ENCODE results near the gene SGCA. TPM values are rescaled to one million over a fixed set of nuclear protein-coding genes. Genes with fewer than 3 reads are reported as not detected.

The SGCA gene
- total and polyA plus RNA-seq, 9 of the 15 experiments (the other 6 are each of a cell fraction or from before 2014, with no cell fraction given): not detected

- no peaks in the 10 kb centered on the region for H3K79me2 ChIP-seq (ENCODE audit: control insufficient read depth, insufficient read depth, low read length)
- no peaks in the 10 kb centered on the region for H3K36me3 ChIP-seq (ENCODE audit: control insufficient read depth, insufficient read depth, low read length)
- H3K4me3 ChIP-seq: no peak overlapping the region
- FAIRE-seq: no peak
- H3K4me2 ChIP-seq (ENCODE audit: insufficient read depth, low read length): no peak overlapping the region
- intact Hi-C loops (cut with micrococcal nuclease) (no loop called here), in situ Hi-C loops (cut with MboI) (no loop called here)
- H3K9me3 ChIP-seq (replicated peaks; ENCODE audit: control insufficient read depth, insufficient read depth, low read depth, low read length): no peaks in the 10 kb centered on the region
- H3K4me1 ChIP-seq (replicated peaks in 1 of 2; ENCODE audit: control insufficient read depth in 2 of 2, insufficient read depth in 2 of 2, low read length in 2 of 2): peaks cover 0 to 2% of the 10 kb centered on the region in 2 experiments; a peak in 1 of 5 replicates
- no peak for ATAC-seq
- no peak overlapping the region for H3K27ac ChIP-seq (ENCODE audit: extremely low read depth, low read depth, low read length)
- peaks cover 61 to 98% of the 10 kb centered on the region in 2 experiments for H3K27me3 ChIP-seq (ENCODE audit: control insufficient read depth in 2 of 2, insufficient read depth in 2 of 2, low read length in 2 of 2)
- no peaks in the 10 kb centered on the region for H3K9me1 ChIP-seq (ENCODE audit: control insufficient read depth, insufficient read depth, low read length)
- ChIA-PET POLR2A (interaction anchor here (0.6 kb wide), 2 partner anchors 115 to 351 kb away, joined by 3 read pairs; no protein-coding TSS in a partner anchor), CTCF (ENCODE audit: low intra/inter-chr PET ratio) (no interaction called here)
- no peak overlapping the region for H3K9ac ChIP-seq (ENCODE audit: insufficient read depth in 1 of 2, low read depth in 2 of 2, low read length in 2 of 2)
- H4K20me1 ChIP-seq (replicated peaks; ENCODE audit: control insufficient read depth, insufficient read depth, low read length): peaks cover 7% of the 10 kb centered on the region; the same call in 1 of the 2 replicates
- H2AFZ ChIP-seq (ENCODE audit: low read depth, low read length): no peak overlapping the region
- no peak for DNase-seq (ENCODE audit: extremely low read depth in 1 of 4, low spot score in 3 of 4)
- no TSS peak for BruUV-seq (replicated peaks)
- 1% methylated on average over 8 of the region's 8 CpGs for WGBS (ENCODE audit: insufficient coverage, low coverage, missing lambda C conversion rate)
- no peak for TF ChIP-seq PTTG1 (tag; IDR thresholded peaks at IDR 0.05; ENCODE audit: low read depth)
- TF ChIP-seq, protein P1, sequence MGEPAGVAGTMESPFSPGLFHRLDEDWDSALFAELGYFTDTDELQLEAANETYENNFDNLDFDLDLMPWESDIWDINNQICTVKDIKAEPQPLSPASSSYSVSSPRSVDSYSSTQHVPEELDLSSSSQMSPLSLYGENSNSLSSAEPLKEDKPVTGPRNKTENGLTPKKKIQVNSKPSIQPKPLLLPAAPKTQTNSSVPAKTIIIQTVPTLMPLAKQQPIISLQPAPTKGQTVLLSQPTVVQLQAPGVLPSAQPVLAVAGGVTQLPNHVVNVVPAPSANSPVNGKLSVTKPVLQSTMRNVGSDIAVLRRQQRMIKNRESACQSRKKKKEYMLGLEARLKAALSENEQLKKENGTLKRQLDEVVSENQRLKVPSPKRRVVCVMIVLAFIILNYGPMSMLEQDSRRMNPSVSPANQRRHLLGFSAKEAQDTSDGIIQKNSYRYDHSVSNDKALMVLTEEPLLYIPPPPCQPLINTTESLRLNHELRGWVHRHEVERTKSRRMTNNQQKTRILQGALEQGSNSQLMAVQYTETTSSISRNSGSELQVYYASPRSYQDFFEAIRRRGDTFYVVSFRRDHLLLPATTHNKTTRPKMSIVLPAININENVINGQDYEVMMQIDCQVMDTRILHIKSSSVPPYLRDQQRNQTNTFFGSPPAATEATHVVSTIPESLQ (CRISPR knock-in tag; IDR thresholded peaks at IDR 0.05): no peak
- TF ChIP-seq, protein P2, sequence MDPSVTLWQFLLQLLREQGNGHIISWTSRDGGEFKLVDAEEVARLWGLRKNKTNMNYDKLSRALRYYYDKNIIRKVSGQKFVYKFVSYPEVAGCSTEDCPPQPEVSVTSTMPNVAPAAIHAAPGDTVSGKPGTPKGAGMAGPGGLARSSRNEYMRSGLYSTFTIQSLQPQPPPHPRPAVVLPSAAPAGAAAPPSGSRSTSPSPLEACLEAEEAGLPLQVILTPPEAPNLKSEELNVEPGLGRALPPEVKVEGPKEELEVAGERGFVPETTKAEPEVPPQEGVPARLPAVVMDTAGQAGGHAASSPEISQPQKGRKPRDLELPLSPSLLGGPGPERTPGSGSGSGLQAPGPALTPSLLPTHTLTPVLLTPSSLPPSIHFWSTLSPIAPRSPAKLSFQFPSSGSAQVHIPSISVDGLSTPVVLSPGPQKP (CRISPR knock-in tag; IDR thresholded peaks at IDR 0.05): no peak
- TF ChIP-seq HDAC2 (IDR thresholded peaks at IDR 0.05): peak; percentile 56; the same call in 1 of the 2 replicates
- peak in 1 of 2 experiments; percentile 74; a peak in 1 of 4 replicates for TF ChIP-seq RCOR1 (IDR thresholded peaks at IDR 0.05; ENCODE audit: borderline replicate concordance in 1 of 2, low read depth in 2 of 2, low read length in 2 of 2)
- TF ChIP-seq IRF2 (CRISPR knock-in tag; IDR thresholded peaks at IDR 0.05): no peak
- peak; percentile 89 for TF ChIP-seq RFX1 (IDR thresholded peaks at IDR 0.05)
- TF ChIP-seq, protein P3, sequence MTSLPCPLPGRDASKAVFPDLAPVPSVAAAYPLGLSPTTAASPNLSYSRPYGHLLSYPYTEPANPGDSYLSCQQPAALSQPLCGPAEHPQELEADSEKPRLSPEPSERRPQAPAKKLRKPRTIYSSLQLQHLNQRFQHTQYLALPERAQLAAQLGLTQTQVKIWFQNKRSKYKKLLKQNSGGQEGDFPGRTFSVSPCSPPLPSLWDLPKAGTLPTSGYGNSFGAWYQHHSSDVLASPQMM (CRISPR knock-in tag; IDR thresholded peaks at IDR 0.05): no peak
- no peak for TF ChIP-seq JUND (IDR thresholded peaks at IDR 0.05; ENCODE audit: borderline replicate concordance, low read depth, low read length)
- TF ChIP-seq JUND (tag; IDR thresholded peaks at IDR 0.05; ENCODE audit: borderline replicate concordance, low read depth, low read length): no peak
- TF ChIP-seq RREB1 (CRISPR knock-in tag; IDR thresholded peaks at IDR 0.05): peak; percentile 75; the same call in 1 of the 2 replicates
- TF ChIP-seq CTBP1 (IDR thresholded peaks at IDR 0.05; ENCODE audit: borderline replicate concordance): peak; percentile 94
These were observed 25.0 kb downstream of the SGCA start for GRCh38 chr17:50190603-50191358.
